Gastrocnemius medialis (tissue), 4 donors: Measurements from ENCODE around the gene COL9A3.

Source experiments
- POLR2A ChIP-seq, 2 donors: fragments of 450-650 bp; IDR thresholded peaks; one replicate each; pipeline ENCODE4 v1.6.1; 2017; ENCODE audit warnings: antibody characterized with exemption in 2 of 2, mild to moderate bottlenecking in 2 of 2, moderate library complexity in 2 of 2
- TF ChIP-seq, protein P1 (sequence below), 5 experiments: fragments of 450-650 bp in 3 of 5; fragments of 200-600 bp in 2 of 5; sonication (generic) in 2 of 5; IDR thresholded peaks in 4 of 5; conservative IDR thresholded peaks in 1 of 5; 1 replicate in 4 of 5; 2 replicates in 1 of 5; pipeline ENCODE4 v1.5.1; 2016 to 2019; ENCODE audit warnings: antibody characterized with exemption in 5 of 5, mild to moderate bottlenecking in 3 of 5, moderate library complexity in 3 of 5

DNA sequence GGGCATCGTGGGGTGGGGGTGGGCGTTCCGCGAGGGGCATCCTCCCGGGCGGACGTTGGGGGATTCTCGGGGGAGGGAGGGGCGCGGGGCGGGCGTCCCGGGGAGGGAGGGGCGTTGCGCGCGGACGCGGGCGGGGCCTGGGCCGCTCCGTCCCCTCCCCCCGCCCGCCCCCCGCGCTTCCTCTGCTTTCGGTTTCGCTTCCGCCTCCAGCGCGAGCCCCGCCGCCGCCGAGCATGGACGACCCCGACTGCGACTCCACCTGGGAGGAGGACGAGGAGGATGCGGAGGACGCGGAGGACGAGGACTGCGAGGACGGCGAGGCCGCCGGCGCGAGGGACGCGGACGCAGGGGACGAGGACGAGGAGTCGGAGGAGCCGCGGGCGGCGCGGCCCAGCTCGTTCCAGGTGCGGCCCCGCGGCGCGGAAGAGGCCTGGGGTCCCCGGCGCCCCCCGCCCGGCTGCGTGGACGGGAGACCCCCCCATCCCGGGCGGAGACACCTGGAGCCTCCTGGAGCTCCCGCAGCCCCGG, 12.2 kb upstream of the COL9A3 start, which contains the start of gene OGFR:
- TF ChIP-seq, protein P1, sequence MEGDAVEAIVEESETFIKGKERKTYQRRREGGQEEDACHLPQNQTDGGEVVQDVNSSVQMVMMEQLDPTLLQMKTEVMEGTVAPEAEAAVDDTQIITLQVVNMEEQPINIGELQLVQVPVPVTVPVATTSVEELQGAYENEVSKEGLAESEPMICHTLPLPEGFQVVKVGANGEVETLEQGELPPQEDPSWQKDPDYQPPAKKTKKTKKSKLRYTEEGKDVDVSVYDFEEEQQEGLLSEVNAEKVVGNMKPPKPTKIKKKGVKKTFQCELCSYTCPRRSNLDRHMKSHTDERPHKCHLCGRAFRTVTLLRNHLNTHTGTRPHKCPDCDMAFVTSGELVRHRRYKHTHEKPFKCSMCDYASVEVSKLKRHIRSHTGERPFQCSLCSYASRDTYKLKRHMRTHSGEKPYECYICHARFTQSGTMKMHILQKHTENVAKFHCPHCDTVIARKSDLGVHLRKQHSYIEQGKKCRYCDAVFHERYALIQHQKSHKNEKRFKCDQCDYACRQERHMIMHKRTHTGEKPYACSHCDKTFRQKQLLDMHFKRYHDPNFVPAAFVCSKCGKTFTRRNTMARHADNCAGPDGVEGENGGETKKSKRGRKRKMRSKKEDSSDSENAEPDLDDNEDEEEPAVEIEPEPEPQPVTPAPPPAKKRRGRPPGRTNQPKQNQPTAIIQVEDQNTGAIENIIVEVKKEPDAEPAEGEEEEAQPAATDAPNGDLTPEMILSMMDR (IDR thresholded peaks at IDR 0.05 in 4 of 5, conservative IDR thresholded peaks at IDR 0.05 in 1 of 5): no peak
- TF ChIP-seq POLR2A (IDR thresholded peaks at IDR 0.05): peak; percentile 60 to 72
